ENCODE results near the gene GATAD2B.

GATAD2B gene

DNA sequence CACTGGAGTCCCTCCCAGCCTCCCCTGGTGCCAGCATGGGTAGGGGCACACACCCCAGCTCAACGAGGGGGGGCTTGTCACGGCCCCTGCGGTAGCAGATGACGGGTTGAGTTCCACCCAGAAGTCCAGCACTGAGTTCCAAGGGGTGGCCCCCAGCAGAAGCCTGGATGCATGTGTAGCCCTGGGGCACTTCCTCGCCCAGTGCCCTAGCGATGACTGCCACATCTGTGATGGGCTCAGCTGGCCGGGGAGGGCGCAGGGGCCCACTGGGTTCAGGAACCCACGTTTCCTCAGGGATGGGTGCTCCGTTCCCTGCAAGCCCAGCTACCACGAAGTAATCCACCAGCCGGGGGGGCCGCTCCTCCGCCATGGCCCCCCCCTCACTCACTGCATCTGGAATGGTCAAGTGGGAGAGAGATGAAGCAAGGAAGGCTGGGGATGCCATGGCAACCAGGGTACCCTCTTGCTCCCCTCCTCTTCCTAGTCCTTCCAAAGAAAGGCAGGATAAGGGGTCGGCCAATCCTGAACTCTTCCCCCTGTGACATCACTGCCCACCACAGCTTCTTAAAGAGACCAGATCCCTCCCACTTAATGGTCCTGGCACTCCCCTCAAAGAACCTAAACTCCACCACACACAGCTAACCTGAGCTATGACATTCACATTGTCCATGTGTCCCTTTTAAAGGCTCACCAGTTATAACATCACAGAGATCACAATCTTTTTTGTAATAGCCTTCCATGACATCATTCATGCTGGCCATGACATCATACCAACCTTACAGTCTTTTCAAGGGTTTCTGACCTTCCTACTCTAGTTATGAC, 21.4 kb upstream of the GATAD2B start:
- FAIRE-seq (no peak), DNase-seq (ENCODE audit: insufficient read length, low spot score) (no peak)
- TF ChIP-seq POLR2A (IDR thresholded peaks at IDR 0.05; ENCODE audit: low read depth, low read length): no peak

DNA sequence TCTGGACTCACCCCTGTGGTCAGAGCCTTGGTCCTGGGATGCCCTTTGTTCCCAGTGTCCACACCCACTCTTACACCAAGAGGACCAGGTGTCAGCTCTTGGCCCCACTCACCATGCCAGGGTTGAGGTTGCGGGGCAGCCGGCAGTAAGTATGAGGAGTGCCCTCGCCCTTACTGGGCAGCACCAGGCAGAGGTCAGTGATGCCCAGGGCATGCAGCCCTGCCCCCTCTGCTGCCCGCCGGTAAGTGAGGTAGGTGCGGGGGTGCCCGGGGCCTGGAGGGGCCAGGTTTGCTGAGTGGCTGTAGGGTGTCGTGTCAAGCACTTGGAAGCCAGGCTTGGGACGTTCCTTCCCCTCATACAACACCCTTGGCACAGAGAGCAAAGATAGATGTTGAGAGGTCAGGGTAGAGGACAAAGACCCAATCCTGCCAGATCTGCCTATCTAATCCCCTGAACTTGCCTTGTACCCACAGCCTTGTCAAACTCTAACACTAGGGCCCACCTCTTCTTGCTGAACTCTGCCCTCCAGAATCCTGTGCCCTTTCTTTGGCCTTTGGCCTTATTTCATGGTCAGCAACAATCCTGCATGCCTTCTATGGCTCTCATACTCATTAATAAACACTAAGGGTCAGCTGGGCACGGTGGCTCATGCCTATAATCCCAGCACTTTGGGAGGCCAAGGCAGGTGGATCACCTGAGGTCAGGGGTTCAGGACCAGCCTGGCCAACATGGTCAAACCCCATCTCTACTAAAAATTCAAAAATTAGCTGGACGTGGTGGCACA, 20.2 kb upstream of the GATAD2B start:
- TF ChIP-seq POLR2A (IDR thresholded peaks at IDR 0.05; ENCODE audit: low read depth, low read length): no peak
- DNase-seq (ENCODE audit: insufficient read length, low spot score): no peak
- FAIRE-seq: no peak

DNA sequence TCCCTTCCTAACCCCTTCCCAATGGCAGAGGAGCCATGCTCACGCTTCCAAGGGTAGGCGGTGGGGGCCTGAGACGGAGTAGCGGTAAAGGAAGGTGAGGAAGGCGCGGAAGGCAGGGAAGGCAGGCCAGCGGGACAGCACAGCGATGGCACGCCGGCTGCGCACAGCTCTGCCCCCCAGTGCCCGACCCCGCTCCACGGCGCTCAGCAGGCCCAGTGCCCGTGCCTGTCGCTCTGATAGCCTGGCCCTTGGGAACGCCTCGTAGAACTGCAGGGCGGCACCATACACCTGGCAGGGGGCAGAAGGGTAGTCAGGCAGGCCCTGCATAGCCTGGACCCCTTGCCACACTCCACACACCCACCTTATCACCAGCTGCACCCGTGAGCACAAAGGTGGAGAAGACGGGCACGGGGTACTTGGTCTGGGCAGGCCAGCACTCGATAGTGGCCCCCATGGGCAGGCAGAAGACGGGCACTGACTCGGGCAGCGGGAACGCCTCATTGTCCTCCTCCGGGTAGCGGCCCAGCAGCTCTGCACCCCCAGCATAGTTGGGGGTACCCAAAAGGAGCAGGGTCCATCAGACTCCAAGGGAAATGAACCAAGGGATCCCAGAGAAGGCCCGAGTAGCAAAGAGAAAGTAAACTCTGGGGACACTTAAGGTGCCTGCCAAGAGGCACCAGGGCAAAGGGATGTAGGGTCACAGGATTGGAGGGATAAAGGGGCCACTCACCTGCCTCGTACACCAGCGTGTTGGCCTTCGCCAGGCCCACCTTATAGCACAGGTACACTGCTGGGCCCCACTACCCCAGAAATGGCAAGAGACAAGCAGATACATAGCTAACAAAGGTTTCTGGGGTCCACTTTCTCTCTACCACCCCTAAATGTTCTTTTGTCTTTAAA, 19.3 kb upstream of the GATAD2B start:
- no peak for TF ChIP-seq POLR2A (IDR thresholded peaks at IDR 0.05; ENCODE audit: low read depth, low read length)
- DNase-seq (ENCODE audit: insufficient read length, low spot score): no peak
- FAIRE-seq: no peak

DNA sequence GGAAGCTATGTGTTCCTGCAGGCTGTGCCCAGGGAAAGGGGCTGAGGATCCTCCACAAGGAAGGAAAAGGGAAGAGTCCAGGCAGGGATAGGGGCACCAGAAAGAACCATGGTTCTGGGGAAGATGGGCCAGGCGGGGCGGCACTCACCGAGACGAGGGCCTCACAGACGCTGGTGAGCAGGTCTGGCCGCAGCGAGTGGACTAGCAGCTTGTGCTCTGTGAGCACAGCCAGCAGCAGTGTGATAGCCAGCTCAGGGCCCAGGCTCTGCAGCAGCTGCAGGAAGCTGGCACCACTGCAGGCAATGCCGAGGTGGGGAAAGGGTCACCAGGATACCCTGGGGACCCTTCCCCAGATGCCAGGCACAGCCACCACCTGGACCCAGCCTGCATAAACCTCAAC, 18.0 kb upstream of the GATAD2B start:
- DNase-seq (ENCODE audit: insufficient read length, low spot score) (no peak), FAIRE-seq (no peak)
- TF ChIP-seq POLR2A (IDR thresholded peaks at IDR 0.05; ENCODE audit: low read depth, low read length): no peak

DNA sequence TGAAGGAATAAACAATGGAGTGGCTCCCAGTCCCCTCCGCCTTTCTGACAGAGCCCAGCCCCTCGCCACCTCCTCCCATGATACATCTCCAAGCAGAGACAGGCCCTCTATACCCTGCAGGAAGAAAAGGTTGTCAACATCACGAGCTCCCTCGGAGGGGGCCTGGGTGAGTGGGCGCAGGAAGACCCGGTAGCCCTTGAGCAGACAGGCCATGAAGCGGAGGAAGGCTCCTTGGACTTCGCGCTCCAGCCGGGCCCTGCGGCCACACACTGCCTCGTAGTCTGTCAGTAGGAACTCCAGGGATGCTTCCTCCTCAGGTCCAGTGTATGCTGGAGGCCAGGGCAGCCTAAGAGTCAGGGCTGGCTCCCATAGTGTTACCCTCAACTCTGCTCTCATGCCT, 16.7 kb upstream of the GATAD2B start:
- no peak for FAIRE-seq
- no peak for TF ChIP-seq POLR2A (IDR thresholded peaks at IDR 0.05; ENCODE audit: low read depth, low read length)
- no peak for DNase-seq (ENCODE audit: insufficient read length, low spot score)

GRCh38 chr1:153938996-153939395, 16.2 kb upstream of the GATAD2B start:
- TF ChIP-seq POLR2A (IDR thresholded peaks at IDR 0.05; ENCODE audit: low read depth, low read length): no peak
- DNase-seq (ENCODE audit: insufficient read length, low spot score): no peak
- no peak for FAIRE-seq

GRCh38 chr1:153937331-153937730, 14.6 kb upstream of the GATAD2B start:
- TF ChIP-seq POLR2A (IDR thresholded peaks at IDR 0.05; ENCODE audit: low read depth, low read length): no peak
- FAIRE-seq (no peak), DNase-seq (ENCODE audit: insufficient read length, low spot score) (no peak)

DNA sequence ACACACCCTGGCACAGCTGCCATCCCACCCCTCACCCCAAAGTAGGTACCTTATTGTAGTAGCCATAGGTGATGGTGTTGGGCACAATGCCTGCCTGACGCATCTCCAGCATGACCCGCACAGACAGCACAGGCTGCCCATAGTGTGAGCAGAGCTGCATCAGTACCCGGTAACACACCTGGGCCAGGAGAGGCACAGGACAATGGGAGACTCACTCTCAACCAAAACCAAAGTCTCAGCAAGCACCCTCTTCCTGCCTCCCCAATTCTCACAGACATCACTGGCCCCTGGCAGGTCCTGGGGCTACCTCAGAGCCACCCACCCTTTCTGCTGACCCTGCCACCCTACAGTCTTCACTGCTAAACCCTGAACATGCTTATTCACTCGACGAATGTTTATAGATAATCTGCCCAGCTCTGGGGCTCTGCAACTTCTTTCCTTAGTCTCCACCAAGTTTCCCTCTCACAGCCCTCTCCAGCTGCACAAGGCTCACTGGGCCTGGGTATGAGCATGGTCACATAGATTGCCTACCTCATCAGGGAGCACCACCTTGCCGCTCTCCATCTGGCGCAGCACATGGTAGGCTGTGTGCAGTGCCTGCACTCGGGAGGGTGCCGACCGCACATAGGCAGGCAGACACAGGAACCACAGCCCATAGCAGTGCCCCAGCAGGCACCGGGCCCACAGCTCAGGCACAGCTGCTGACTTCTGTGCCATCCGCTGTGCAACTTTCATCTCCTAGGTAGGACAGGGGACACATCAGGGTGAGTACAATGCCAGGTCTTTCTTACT, 13.4 kb upstream of the GATAD2B start:
- FAIRE-seq (no peak), DNase-seq (ENCODE audit: insufficient read length, low spot score) (no peak)
- no peak for TF ChIP-seq POLR2A (IDR thresholded peaks at IDR 0.05; ENCODE audit: low read depth, low read length)

GRCh38 chr1:153934746-153935145, 12.0 kb upstream of the GATAD2B start:
- DNase-seq (ENCODE audit: insufficient read length, low spot score) (no peak), FAIRE-seq (no peak)
- no peak for TF ChIP-seq POLR2A (IDR thresholded peaks at IDR 0.05; ENCODE audit: low read depth, low read length)

- no peak for TF ChIP-seq POLR2A (IDR thresholded peaks at IDR 0.05; ENCODE audit: low read depth, low read length)
- no peak for FAIRE-seq
- no peak for DNase-seq (ENCODE audit: insufficient read length, low spot score)
Measured at GRCh38 chr1:153933955-153934354, 11.2 kb upstream of the GATAD2B start.

- no peak for FAIRE-seq
Measured at GRCh38 chr1:153933430-153933829, 10.7 kb upstream of the GATAD2B start.

GRCh38 chr1:153932156-153933131, 9.7 kb upstream of the GATAD2B start:
- TF ChIP-seq POLR2A (IDR thresholded peaks at IDR 0.05; ENCODE audit: low read depth, low read length): no peak
- DNase-seq (ENCODE audit: insufficient read length, low spot score): no peak
- FAIRE-seq: no peak

More at GRCh38 chr1:153933430-153933829, 10.7 kb upstream of the GATAD2B start:
- no peak for DNase-seq (ENCODE audit: insufficient read length, low spot score)
- TF ChIP-seq POLR2A (IDR thresholded peaks at IDR 0.05; ENCODE audit: low read depth, low read length): no peak
